Measurements from ENCODE around the gene ELMO1.

ELMO1 gene

GRCh38 chr7:36995776-36996175, 452.9 kb downstream of the ELMO1 start:
- TF ChIP-seq, protein P1, sequence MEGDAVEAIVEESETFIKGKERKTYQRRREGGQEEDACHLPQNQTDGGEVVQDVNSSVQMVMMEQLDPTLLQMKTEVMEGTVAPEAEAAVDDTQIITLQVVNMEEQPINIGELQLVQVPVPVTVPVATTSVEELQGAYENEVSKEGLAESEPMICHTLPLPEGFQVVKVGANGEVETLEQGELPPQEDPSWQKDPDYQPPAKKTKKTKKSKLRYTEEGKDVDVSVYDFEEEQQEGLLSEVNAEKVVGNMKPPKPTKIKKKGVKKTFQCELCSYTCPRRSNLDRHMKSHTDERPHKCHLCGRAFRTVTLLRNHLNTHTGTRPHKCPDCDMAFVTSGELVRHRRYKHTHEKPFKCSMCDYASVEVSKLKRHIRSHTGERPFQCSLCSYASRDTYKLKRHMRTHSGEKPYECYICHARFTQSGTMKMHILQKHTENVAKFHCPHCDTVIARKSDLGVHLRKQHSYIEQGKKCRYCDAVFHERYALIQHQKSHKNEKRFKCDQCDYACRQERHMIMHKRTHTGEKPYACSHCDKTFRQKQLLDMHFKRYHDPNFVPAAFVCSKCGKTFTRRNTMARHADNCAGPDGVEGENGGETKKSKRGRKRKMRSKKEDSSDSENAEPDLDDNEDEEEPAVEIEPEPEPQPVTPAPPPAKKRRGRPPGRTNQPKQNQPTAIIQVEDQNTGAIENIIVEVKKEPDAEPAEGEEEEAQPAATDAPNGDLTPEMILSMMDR (IDR thresholded peaks at IDR 0.05; ENCODE audit: low read depth, low read length): no peak
- TF ChIP-seq MYC (IDR thresholded peaks at IDR 0.05; ENCODE audit: low read depth, low read length): no peak
- TF ChIP-seq, protein P2, sequence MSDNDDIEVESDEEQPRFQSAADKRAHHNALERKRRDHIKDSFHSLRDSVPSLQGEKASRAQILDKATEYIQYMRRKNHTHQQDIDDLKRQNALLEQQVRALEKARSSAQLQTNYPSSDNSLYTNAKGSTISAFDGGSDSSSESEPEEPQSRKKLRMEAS (IDR thresholded peaks at IDR 0.05; ENCODE audit: low read depth, low read length): no peak
- no peak for TF ChIP-seq POLR2A (IDR thresholded peaks at IDR 0.05; ENCODE audit: extremely low read depth, insufficient read length)
- no peak for DNase-seq (ENCODE audit: low read depth)
- H3K4me3 ChIP-seq (ENCODE audit: low read depth, low read length): no peak overlapping the region

GRCh38 chr7:36994456-36995112, 454.1 kb downstream of the ELMO1 start:
- DNase-seq (ENCODE audit: low read depth): no peak
- H3K4me3 ChIP-seq (ENCODE audit: low read depth, low read length): no peak overlapping the region
- TF ChIP-seq, protein P2 (IDR thresholded peaks at IDR 0.05; ENCODE audit: low read depth, low read length): no peak
- TF ChIP-seq MYC (IDR thresholded peaks at IDR 0.05; ENCODE audit: low read depth, low read length): no peak

- TF ChIP-seq POLR2A (IDR thresholded peaks at IDR 0.05; ENCODE audit: extremely low read depth, insufficient read length): no peak
- TF ChIP-seq, protein P1 (IDR thresholded peaks at IDR 0.05; ENCODE audit: low read depth, low read length): peak; percentile 98
- H3K4me3 ChIP-seq (ENCODE audit: low read depth, low read length): no peak overlapping the region
- DNase-seq (ENCODE audit: low read depth): peak; percentile 73
These were observed 461.5 kb downstream of the ELMO1 start for GRCh38 chr7:36986948-36987724.

GRCh38 chr7:36986511-36986933, 462.1 kb downstream of the ELMO1 start:
- TF ChIP-seq, protein P1 (IDR thresholded peaks at IDR 0.05; ENCODE audit: low read depth, low read length): no peak
- TF ChIP-seq POLR2A (IDR thresholded peaks at IDR 0.05; ENCODE audit: extremely low read depth, insufficient read length) (no peak), MYC (IDR thresholded peaks at IDR 0.05; ENCODE audit: low read depth, low read length) (no peak)
- TF ChIP-seq, protein P2 (IDR thresholded peaks at IDR 0.05; ENCODE audit: low read depth, low read length): no peak
- no peak overlapping the region for H3K4me3 ChIP-seq (ENCODE audit: low read depth, low read length)
- no peak for DNase-seq (ENCODE audit: low read depth)

DNA sequence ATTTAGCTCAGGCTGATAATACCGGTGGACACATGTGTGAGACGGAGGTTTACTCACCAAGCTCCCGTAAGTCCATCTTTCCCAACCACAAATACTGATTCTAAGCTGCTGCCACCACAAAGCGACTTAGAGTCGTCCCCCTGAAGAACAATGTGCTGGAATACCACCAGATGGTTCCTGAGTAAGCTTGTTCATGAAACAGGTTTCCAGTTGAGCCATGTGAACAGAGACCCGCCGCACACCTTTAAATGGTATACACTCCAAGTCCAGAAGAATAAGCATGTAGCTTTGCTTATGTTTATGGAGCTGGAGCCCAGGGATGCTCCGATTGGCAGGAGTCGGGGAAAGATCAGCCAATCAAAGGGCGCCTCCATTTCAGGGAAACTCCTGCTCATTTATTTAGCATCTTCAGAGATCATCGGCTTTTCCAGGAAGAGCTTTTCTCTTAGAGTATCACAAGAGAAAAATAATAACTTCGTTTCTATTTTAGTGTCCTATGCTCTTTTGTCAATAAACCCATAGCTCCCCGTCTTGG, 462.7 kb downstream of the ELMO1 start:
- DNase-seq (ENCODE audit: low read depth): peak; percentile 11
- TF ChIP-seq MYC (IDR thresholded peaks at IDR 0.05; ENCODE audit: low read depth, low read length) (no peak), POLR2A (IDR thresholded peaks at IDR 0.05; ENCODE audit: extremely low read depth, insufficient read length) (no peak)
- TF ChIP-seq, protein P1 (IDR thresholded peaks at IDR 0.05; ENCODE audit: low read depth, low read length): no peak
- TF ChIP-seq, protein P2 (IDR thresholded peaks at IDR 0.05; ENCODE audit: low read depth, low read length): no peak
- no peak overlapping the region for H3K4me3 ChIP-seq (ENCODE audit: low read depth, low read length)

- TF ChIP-seq, protein P2 (IDR thresholded peaks at IDR 0.05; ENCODE audit: low read depth, low read length): no peak
- TF ChIP-seq, protein P1 (IDR thresholded peaks at IDR 0.05; ENCODE audit: low read depth, low read length): no peak
- TF ChIP-seq POLR2A (IDR thresholded peaks at IDR 0.05; ENCODE audit: extremely low read depth, insufficient read length) (no peak), MYC (IDR thresholded peaks at IDR 0.05; ENCODE audit: low read depth, low read length) (no peak)
- no peak overlapping the region for H3K4me3 ChIP-seq (ENCODE audit: low read depth, low read length)
- DNase-seq (ENCODE audit: low read depth): no peak
These were observed 463.3 kb downstream of the ELMO1 start for GRCh38 chr7:36985316-36985715.

All from NB4 (cell line).